ENCODE results near the gene TCEAL9.
"Not testable (repeated sequence)": the region's sequence is repeated elsewhere in the genome, so short reads cannot be mapped to it uniquely, and the experiment has no call there.

The TCEAL9 gene, protein sequence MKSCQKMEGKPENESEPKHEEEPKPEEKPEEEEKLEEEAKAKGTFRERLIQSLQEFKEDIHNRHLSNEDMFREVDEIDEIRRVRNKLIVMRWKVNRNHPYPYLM

DNA sequence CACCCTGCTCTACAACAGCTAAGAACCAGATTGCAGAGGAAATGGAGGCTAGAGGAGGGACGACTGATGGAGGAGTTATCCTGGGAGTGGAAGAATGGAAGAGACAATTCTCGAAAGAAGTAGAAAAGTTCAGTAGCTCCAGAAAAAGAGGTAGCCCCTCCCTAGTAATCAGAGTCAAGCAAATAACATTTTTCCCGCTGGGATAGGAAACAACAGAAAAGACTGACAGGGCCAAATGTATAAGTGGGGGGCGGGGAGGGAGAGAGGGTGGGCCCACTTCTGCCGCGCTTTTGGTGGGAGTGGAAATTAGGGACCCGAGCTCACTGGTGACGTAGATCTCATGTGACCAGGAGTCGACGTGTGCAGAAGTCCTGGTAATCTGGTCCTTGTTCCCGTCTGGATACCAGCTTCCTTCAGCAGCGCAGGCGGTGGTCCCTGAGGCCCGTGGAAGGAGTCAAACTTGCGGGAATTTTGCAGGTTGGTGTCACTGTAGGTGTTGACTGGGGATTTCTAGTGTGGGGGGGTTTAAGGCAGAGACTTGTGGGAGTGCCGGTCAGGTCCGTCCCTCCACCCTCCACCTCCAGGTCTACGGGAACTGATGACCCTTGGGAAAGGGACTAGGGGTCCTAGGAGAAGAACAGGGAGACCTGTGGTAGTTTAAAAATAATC is at the start of gene TCEAL9:
Gene TCEAL9 (plus strand): TSS at position 377 of the 669 bp plus-strand sequence. CDS start 1,179 bp downstream, outside the sequence.
- in situ Hi-C loops (cut with MboI; ENCODE audit: low sequenced_read_pairs) = no loop called here

DNA sequence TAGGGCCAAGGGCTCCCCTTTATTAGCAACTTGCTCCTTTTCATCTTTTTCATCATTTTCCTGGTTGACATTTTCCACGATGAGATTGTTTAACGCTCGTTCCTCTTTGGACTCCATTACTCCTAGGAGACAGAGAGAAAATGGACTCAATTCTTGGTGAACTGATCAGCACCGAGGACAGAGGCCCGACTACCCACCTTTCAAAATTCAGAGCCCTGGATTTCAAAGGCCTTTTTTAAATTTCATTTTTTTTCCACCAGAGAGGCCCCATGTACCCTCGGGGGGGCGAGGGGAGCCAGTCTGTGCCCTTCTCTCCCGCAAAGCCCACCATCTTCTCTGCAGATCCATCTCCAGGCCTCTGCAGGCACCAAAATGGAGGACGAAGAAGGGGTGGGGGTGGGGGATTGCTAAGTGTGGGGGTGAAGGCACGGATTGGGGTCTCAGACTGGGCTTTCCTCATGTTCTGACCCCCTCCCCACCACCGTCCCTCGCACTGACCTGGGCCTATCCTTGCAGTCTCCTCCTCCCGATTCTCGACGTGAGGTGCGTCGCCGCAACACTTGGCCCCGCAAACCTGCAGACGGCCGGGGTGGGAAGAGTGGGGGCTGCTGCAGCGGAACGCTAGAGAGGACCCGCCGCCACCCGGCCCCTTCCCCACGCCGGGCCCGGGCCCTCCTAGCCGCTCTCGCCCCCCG is 46.3 kb upstream of the TCEAL9 start:
- in situ Hi-C loops (cut with MboI; ENCODE audit: low sequenced_read_pairs) = no loop called here

DNA sequence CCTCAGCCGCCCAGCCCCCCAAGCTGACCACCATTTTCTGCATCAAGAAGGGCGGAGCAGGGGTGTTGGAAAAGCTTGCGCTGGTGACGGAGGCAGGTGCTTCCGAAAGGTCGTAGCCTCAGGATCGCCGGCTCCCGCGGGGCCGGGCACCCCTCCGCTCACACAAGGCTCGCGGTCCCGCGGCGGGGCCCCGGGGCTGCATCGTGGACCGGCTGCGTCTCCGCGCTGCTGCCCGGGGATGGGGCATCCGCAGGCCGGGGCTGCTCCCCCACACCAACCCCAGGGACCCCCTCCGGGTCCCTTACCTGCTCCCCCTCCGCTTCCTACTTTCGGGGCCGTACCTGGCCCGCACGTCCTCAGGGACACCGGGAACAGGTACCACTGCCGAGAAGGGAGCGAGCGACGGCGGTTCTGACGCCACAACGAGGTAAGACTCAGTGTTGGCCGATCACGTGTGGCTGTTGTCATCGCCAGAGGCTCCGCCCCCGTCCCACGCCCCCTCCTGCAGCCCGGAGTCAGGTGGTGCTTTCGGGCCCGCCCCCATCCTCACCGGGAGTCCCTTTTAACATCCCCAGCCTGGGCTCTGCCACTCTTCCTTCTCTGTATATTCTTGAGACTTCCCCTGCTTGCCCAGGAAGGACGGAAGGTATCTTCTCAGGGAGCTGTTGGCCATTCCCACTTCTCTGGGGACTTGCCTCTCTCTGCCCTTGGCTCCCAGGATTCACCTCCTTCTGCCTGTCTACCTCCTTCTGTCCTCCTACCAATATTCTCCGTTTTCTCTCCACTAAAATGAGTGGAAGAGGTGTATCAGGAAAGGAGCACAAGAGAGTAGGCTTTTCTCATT is 45.5 kb upstream of the TCEAL9 start, which contains the start of gene BEX2:
Gene BEX2 (minus strand): TSS at position 436 of the 844 bp plus-strand sequence. CDS start 1,014 bp downstream, outside the sequence.
- in situ Hi-C loops (cut with MboI; ENCODE audit: low sequenced_read_pairs) = no loop called here

DNA sequence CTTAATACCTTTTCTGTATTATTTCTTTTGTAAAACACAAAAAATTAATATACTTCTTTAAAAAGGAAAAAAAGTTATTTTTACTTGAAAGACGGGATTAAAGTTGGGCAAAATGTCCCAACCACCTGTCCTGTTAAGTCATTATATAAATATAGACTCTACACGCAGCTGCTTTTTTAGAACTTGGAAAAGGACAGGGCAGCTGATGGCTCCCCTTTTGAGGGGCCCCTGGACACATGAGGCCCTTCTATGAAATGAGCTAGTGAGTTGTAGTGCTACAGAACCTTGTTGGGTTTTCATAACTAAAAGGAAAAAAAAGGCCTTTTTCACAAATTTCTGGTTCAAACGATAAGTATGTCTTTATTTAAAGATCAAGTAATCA is 44.9 kb upstream of the TCEAL9 start:
- in situ Hi-C loops (cut with MboI; ENCODE audit: low sequenced_read_pairs) = no loop called here

DNA sequence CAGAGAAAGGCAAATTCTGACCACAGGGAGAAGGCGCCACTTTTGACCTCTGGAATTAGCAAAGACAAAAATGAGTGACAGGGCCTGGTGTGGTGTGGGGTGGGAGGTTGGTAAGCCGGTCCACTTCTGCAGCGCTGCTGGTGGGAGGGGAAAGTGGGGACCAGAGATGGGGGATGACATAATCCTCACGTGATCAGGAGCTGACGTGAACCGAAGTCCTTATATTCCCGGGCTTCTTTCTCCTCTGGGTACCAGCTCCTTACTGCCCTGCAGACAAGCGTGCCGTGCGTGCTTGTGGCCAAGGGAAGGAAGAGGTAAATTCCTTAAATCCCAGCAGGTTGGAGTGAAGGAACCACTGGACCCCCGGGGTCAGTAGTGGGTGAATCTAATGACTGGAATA is 26.3 kb upstream of the TCEAL9 start, which contains the start of gene TCEAL7:
Gene TCEAL7 (plus strand): TSS at position 249 of the 400 bp plus-strand sequence. CDS start 1,165 bp downstream, outside the sequence.
- in situ Hi-C loops (cut with MboI; ENCODE audit: low sequenced_read_pairs) = no loop called here

DNA sequence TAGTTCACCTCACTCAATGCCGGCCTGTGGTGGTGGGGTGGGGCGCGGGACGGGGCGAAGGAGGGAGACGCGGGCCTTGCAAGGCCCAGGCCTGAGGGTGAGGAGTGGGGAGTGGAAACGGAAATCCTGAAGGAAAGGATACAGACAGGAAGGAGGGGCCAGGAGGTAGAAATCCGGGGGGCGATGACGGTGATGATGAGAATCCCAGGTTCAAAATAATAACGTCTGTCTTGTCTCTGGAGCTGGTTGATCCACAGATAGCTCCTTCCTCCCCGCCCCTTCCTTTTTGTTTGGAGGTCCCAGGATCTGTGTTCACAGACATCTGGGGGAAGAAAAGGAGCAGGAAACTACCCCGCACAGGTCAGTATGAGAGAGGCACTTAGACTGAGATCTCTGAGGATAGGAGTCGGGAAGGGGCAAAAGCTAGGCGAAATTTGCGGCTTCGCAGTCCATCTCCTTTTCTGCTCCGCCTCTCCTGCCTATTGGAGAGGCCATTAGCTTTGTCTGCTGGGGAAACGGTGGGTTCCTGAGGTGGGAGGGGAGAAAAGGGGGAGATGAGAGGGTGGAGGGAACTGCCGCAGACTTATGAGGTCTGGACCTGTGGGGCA is 25.5 kb upstream of the TCEAL9 start:
- in situ Hi-C loops (cut with MboI; ENCODE audit: low sequenced_read_pairs) = no loop called here

DNA sequence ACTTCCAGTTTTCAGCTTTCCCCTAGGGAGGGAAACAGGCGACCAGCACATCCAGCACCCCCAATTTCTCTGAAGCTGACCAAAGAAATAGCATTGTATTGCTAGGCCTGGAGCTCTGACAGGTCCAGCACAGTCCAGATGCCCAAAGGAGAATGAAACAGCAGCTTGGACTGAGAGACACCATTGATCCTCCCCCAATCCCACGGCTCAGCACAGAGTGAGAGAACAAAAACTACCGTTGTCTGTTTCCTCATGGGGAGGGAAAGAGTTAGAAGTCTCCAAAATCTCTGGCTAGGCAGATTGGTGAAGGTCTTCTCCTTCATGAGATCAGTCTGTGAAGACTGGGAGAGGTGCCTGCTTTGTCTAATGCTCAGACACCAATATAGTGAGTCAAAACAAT is 17.6 kb upstream of the TCEAL9 start:
- in situ Hi-C loops (cut with MboI; ENCODE audit: low sequenced_read_pairs) = no loop called here

DNA sequence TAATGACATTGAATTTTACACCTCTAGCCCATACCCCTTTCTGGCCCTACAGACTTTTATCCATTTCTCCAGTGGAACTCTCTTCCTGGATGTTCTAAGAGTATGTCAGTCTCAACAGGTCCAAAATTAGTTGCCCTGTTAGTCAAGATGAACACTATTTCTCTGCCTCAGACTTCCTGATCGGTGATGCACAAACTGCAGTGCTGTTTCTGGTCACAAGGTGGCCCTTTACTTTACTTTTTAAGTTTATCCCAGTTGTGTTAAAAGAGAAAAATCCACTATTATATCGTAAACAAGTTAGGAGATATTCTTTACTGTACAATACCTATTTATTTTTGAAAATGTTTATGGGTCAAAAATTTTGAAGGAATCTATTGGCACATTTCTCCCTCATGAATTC is 13.2 kb upstream of the TCEAL9 start:
- in situ Hi-C loops (cut with MboI; ENCODE audit: low sequenced_read_pairs) = no loop called here

DNA sequence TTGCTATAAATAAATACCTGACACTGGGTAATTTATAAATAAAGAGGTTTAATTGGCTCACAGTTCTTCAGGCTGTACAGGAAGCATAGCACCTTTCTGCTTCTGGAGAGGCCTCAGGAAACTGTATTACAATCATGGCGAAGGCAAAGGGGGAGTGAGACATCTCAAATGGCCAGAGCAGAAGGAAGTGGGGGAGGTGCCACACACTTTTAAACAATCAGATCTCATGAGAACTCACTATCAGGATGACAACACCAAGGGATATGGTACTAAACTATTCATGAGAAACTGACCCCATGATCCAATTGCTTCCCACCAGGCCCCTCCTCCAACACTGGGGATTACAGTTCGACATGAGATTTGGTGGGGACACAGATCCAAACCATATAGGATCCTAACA is 11.7 kb upstream of the TCEAL9 start:
- in situ Hi-C loops (cut with MboI; ENCODE audit: low sequenced_read_pairs) = no loop called here

DNA sequence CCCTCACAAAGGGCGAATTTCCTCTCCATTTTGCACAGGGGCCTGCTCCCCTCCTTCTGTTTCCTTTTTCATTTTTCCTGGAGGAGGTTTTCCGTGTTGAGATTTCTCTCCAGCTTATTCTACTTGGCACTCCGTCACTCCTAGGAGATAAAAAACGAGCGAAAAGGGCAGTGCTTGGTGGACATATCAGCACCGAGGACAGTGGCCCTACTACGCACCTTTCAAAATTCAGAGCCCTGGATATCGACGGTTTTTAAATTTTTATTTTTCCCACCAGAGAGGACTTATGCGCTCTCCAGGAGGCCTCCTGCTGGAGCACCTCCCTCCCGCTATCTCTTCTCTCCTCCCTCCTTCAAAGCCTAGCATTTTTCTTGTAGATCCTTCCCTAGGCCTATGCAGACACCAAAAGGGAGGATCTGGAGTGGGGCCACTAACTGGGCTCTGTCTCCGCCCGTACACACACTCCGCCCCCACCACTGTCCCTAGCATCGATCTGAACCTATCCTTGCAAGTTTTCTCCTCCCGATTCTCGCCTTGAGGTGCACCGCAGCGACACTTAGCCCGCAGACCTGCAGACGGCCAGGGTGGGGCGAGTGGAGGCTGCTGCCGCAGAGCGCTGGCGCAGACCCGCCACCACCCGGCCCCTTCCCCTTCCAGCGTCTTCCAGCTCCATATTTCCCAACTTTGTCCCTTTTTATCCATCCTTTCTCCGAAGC is 8.5 kb upstream of the TCEAL9 start:
- in situ Hi-C loops (cut with MboI; ENCODE audit: low sequenced_read_pairs) = no loop called here

DNA sequence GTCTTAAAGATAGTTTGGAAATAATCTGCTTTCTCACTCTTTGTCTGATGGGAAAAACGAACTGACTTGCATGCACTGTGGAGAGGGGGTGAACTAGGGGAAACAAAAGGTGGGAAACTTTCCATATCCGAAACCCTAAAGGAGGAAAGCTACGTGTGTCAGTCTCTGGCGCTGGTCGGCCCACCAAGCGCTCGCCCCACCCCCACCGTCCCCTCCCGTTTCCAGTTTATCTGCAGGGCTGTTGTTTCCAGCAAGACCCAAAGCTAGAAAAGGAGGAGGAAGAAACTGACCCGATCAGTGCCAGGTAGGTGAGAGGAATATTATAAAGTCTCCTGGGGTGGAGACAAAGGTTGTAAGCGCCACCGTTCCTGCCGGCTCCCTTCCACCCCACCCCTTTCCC is 552 bp downstream of the TCEAL9 start:
- in situ Hi-C loops (cut with MboI; ENCODE audit: low sequenced_read_pairs) = no loop called here

DNA sequence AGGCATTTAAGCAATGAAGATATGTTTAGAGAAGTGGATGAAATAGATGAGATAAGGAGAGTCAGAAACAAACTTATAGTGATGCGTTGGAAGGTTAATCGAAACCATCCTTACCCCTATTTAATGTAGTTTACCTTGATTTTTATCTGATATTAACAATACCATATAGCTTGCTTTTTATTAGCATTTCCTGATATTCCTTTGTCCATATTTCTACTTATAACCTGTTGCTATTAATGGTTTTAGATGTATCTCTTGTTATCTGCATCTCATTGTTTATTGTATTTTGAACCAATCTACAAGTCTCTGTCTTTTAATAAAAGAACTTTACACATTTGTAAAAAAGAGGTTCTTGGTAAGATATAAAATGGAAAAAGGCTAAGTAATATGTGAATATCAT is 1.6 kb downstream of the TCEAL9 start:
- in situ Hi-C loops (cut with MboI; ENCODE audit: low sequenced_read_pairs) = no loop called here

DNA sequence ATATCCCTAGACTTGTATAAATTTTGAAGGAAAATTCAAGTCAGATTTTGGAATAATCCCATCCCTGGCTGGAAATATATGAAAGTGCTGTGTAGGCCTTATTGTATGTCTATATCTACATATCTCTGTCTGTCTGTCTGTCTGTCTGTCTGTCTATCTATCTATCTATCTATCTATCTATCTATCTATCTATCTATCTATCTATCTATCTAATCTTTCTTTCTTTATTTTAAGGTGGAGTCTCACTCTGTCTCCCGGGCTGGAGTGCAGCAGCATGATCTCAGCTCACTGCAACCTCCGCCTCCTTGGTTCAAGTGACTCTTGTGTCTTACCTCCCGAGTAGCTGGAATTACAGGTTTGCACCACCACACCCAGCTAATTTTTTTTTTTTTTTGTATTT is 3.3 kb downstream of the TCEAL9 start:
- in situ Hi-C loops (cut with MboI; ENCODE audit: low sequenced_read_pairs) = not testable (repeated sequence)

DNA sequence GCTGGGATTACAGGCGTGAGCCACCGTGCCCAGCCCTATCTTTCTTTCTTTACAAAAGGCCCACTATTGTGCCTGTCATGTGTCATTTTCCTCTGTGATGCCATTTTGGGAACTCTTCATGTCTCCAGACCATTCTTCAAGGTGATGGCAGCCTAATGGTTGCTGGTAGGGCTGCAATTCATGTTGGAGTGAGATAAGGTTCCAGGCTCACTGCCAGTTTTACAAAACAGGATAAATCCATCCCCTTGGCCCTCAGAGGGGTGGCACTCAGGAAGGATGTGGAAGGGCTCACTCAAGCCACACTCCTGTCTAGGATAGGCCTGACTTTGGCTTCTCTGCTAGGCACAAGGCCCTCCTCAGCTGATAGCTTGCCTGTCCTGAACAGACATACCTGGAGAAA is 3.8 kb downstream of the TCEAL9 start:
- in situ Hi-C loops (cut with MboI; ENCODE audit: low sequenced_read_pairs) = no loop called here

DNA sequence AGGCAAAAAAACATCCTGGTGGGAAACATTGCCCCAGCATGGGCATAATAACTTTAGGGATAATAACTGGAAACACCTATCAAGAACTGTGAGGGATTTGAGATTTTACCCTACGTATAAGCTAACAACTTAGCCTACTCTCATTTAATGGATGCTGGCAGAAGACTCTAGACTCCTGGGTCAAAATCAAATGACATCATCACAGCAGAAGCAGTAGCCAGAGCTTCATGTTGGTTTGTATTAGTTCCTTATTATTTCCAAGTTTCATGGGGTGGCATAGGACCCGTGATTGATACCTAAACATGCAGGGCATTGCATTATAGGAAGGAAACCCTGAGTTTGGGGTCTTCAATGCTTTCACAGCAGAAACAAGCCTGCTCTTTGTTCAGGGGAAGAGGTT is 4.6 kb downstream of the TCEAL9 start:
- in situ Hi-C loops (cut with MboI; ENCODE audit: low sequenced_read_pairs) = no loop called here

DNA sequence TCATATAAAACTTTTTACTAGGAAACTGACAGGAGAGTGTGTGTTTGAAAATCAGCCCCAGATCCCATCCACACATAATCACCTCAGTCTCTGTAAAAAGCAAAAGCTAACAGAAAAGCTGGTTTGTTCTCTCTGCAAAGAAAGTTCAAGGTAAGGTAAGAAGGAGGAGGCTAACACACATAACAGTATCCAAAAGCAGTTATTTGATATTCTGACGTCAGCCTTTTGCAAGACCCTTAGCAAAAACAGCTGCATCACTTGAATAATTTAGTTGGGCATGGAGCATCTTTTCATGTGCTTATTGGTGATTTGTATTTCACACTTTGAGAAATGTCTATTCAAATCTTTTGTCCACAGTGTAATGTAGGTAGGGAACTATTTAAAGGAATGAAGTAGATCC is 5.5 kb downstream of the TCEAL9 start:
- in situ Hi-C loops (cut with MboI; ENCODE audit: low sequenced_read_pairs) = no loop called here

DNA sequence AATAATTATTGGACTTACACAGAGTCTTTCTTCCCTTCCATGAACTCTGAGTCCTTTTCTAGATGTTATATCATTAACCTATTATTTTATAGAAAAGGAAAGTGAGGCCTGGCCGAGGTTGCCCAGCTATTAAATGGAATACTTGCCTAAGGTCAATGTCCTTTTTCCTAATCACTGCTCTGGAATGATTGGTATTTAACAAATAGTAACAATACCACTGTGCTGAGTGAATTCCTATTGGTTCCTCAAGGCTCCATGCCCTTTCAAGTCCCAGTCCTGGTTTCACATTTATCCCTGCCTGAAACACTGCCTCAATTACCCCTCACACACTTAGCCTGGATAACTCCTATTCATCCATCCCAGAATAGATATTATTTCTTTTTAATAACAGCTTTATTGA is 6.2 kb downstream of the TCEAL9 start:
- in situ Hi-C loops (cut with MboI; ENCODE audit: low sequenced_read_pairs) = no loop called here

DNA sequence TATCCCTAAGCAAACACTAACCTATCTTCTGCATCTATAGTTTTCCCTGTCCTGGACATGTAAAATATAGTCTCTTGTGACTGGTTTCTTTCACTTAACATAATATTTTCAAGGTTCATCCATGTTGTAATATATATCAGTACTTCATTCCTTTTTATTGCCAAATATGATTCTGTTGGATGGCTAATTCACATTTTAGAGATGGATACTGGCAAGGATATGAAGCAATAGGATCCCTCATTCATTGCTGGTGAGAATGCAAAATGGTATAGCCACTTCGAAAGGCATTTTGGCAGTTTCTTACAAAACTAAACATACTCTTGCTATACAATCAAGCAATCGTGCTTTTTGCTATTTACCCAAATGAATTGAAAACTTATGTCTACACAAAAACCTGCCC is 6.7 kb downstream of the TCEAL9 start:
- in situ Hi-C loops (cut with MboI; ENCODE audit: low sequenced_read_pairs) = no loop called here

DNA sequence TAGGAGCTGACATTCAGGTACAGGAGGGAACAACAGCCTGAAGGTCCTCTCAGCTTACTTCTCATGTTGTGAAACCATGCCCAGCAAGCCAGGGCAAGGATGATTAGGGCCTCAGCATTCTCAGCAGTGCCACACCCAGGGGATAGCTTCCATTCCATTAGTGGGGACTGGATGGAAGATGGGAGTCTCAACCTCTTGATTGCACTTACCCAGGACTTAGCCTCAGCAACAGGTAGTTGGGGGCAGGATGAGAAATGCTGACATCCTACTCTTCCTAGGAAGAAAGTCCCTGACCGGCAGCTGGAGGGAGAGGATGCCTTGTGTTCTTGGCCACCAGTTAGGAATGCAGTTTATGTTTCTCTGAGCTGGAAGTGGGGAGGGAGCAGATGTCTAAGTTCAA is 11.2 kb downstream of the TCEAL9 start:
- in situ Hi-C loops (cut with MboI; ENCODE audit: low sequenced_read_pairs) = no loop called here

DNA sequence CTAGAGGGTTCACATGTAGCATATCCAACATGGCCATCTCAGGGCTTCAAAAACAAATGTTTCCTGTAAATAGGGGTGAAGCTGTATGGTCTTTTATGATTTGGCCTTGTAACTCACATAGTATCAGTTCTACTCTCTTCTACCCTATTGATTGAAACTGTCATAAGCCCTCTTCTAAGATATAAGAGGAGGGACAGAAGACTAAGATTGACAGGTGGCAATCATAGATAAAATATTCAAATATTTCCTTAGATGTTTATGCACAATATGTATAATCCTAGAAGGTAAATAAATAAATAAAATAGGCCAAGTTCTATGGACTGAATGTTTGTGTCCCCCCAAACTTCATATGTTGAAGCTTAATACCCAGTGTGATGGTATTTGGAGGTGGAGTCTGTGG is 13.2 kb downstream of the TCEAL9 start:
- in situ Hi-C loops (cut with MboI; ENCODE audit: low sequenced_read_pairs) = no loop called here

Measured in HL-60/S4 treated with retinoic acid at 250 ng/mL for 4 days and 3 days (cell line).